ENCODE measurements around the gene DLGAP1.

DNA sequence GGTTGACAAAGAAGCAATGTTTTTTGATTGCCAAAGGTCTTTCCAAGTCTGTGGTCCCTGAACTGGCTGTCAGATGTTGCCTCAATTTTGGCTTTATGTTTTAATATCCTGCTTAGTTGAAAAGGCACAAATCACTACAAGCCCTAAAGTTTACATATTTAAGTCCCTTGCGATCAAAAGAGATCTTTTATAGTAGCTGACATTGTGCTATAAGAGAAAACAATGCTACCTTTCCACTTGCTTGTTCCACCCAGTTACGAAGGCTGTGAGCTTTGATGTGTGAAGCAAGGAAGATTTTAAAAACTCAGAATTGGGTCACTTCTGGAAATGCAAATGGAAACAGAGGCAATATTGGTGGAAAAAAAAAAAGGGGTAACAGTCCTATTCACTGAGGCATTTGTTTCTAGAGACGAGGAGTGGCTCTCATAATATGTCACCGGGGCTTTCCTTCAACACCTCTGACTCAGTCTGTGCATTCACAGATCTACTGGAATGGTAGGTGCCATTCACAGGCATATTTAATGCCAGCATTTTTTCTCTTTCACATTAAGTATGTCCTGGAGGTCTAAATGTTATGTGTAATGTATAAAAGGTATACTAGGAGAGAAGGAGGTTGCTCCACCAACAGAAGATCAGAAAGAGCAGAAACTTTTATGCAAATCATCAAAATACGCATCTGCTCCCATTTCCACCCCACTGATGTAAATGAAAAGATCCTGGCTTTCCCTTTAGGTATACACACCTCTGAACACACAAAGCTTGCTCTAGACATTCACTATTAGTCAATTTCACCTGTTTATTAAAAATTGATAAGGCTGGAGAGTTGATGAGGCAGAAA, 913.3 kb downstream of the DLGAP1 start:
- no peak for TF ChIP-seq ASH2L (IDR thresholded peaks at IDR 0.05; ENCODE audit: low read length)
- TF ChIP-seq RXRA (IDR thresholded peaks at IDR 0.05; ENCODE audit: insufficient read depth, low read depth, low read length): no peak
- TF ChIP-seq, protein P1, sequence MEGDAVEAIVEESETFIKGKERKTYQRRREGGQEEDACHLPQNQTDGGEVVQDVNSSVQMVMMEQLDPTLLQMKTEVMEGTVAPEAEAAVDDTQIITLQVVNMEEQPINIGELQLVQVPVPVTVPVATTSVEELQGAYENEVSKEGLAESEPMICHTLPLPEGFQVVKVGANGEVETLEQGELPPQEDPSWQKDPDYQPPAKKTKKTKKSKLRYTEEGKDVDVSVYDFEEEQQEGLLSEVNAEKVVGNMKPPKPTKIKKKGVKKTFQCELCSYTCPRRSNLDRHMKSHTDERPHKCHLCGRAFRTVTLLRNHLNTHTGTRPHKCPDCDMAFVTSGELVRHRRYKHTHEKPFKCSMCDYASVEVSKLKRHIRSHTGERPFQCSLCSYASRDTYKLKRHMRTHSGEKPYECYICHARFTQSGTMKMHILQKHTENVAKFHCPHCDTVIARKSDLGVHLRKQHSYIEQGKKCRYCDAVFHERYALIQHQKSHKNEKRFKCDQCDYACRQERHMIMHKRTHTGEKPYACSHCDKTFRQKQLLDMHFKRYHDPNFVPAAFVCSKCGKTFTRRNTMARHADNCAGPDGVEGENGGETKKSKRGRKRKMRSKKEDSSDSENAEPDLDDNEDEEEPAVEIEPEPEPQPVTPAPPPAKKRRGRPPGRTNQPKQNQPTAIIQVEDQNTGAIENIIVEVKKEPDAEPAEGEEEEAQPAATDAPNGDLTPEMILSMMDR (IDR thresholded peaks at IDR 0.05; ENCODE audit: control extremely low read depth in 1 of 3, insufficient read depth in 1 of 3, low read depth in 1 of 3, low read length in 3 of 3): no peak
- no peak for TF ChIP-seq MAFK (IDR thresholded peaks at IDR 0.05; ENCODE audit: low read depth, low read length)
- no peak for TF ChIP-seq NRF1 (IDR thresholded peaks at IDR 0.05; ENCODE audit: low read depth, low read length)
- TF ChIP-seq SP1 (IDR thresholded peaks at IDR 0.05; ENCODE audit: low read depth, low read length): no peak
- TF ChIP-seq GABPA (IDR thresholded peaks at IDR 0.05; ENCODE audit: borderline replicate concordance, insufficient read depth, low read length): no peak
- TF ChIP-seq POLR2AphosphoS5 (IDR thresholded peaks at IDR 0.05; ENCODE audit: low read depth, low read length): no peak
- no peak for TF ChIP-seq YY1 (IDR thresholded peaks at IDR 0.05; ENCODE audit: low read depth, low read length)
- TF ChIP-seq POLR2A (IDR thresholded peaks at IDR 0.05; ENCODE audit: control extremely low read depth in 1 of 2, low read depth in 2 of 2, low read length in 2 of 2): no peak
- no peak for TF ChIP-seq JUND (IDR thresholded peaks at IDR 0.05; ENCODE audit: low read length)
- no peak for TF ChIP-seq CREB1 (IDR thresholded peaks at IDR 0.05)
- TF ChIP-seq SIRT6 (IDR thresholded peaks at IDR 0.05; ENCODE audit: low read length): no peak
